ENCODE measurements around the gene SNTB2. TPM values are rescaled to one million over a fixed set of nuclear protein-coding genes. Genes with fewer than 3 reads are reported as not detected.

The SNTB2 gene
- total and polyA plus RNA-seq, 2 of the 13 experiments (the other 11 are each of a cell fraction or from before 2014, with no cell fraction given) = 11.5 to 19.2 TPM

DNA sequence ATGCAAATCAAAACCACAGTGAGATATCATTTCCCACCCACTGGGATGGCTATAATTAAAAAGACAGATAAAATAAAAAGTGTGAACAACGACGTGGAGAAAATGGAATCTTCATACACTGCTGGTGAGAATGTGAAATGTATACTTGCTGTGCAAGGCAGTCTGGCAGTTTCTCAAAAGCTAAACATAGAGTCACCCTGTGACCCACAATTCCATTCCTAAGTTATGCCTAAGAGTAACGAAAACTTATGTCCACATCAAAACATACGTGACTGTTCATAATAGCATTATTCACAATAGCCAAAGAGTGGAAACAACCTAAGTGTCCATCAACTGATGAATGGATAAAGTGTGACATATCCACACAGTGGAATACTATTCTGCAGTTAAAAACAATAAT is 86.0 kb downstream of the SNTB2 start:
- no peak for DNase-seq (ENCODE audit: low spot score)
- H3K4me3 ChIP-seq (replicated peaks in 1 of 3; ENCODE audit: insufficient read depth in 1 of 3, low read depth in 2 of 3, low read length in 3 of 3) = no peak overlapping the region
- H3K36me3 ChIP-seq (replicated peaks in 1 of 2; ENCODE audit: control insufficient read depth in 1 of 2, insufficient read depth in 2 of 2, low read length in 2 of 2) = peaks cover 2 to 19% of the 10 kb centered on the region in 2 experiments; a peak in 4 of 5 replicates
- H3K27ac ChIP-seq (ENCODE audit: extremely low read length, insufficient read depth, low read length) = no peak overlapping the region
- H3K9ac ChIP-seq (ENCODE audit: insufficient read depth, low read depth, low read length) = no peak overlapping the region
- H3K4me2 ChIP-seq (ENCODE audit: low read depth, low read length) = no peak overlapping the region
- H3K9me3 ChIP-seq (ENCODE audit: low read length) = no peaks in the 10 kb centered on the region
- no peak for ATAC-seq
- H2AFZ ChIP-seq (ENCODE audit: low read length) = no peak overlapping the region
- BruUV-seq (replicated peaks) = no TSS peak
- TF ChIP-seq, protein P1, sequence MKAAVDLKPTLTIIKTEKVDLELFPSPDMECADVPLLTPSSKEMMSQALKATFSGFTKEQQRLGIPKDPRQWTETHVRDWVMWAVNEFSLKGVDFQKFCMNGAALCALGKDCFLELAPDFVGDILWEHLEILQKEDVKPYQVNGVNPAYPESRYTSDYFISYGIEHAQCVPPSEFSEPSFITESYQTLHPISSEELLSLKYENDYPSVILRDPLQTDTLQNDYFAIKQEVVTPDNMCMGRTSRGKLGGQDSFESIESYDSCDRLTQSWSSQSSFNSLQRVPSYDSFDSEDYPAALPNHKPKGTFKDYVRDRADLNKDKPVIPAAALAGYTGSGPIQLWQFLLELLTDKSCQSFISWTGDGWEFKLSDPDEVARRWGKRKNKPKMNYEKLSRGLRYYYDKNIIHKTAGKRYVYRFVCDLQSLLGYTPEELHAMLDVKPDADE (CRISPR knock-in tag; IDR thresholded peaks at IDR 0.05) = no peak
- TF ChIP-seq, protein P2, sequence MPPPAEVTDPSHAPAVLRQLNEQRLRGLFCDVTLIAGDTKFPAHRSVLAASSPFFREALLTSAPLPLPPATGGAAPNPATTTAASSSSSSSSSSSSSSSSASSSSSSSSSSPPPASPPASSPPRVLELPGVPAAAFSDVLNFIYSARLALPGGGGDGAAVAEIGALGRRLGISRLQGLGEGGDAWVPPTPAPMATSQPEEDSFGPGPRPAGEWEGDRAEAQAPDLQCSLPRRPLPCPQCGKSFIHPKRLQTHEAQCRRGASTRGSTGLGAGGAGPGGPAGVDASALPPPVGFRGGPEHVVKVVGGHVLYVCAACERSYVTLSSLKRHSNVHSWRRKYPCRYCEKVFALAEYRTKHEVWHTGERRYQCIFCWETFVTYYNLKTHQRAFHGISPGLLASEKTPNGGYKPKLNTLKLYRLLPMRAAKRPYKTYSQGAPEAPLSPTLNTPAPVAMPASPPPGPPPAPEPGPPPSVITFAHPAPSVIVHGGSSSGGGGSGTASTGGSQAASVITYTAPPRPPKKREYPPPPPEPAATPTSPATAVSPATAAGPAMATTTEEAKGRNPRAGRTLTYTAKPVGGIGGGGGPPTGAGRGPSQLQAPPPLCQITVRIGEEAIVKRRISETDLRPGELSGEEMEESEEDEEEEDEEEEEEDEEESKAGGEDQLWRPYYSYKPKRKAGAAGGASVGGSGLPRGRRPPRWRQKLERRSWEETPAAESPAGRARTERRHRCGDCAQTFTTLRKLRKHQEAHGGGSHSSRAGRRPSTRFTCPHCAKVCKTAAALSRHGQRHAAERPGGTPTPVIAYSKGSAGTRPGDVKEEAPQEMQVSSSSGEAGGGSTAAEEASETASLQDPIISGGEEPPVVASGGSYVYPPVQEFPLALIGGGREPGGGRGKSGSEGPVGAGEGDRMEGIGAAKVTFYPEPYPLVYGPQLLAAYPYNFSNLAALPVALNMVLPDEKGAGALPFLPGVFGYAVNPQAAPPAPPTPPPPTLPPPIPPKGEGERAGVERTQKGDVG (CRISPR knock-in tag; IDR thresholded peaks at IDR 0.05; ENCODE audit: borderline replicate concordance) = no peak
- TF ChIP-seq, protein P3, sequence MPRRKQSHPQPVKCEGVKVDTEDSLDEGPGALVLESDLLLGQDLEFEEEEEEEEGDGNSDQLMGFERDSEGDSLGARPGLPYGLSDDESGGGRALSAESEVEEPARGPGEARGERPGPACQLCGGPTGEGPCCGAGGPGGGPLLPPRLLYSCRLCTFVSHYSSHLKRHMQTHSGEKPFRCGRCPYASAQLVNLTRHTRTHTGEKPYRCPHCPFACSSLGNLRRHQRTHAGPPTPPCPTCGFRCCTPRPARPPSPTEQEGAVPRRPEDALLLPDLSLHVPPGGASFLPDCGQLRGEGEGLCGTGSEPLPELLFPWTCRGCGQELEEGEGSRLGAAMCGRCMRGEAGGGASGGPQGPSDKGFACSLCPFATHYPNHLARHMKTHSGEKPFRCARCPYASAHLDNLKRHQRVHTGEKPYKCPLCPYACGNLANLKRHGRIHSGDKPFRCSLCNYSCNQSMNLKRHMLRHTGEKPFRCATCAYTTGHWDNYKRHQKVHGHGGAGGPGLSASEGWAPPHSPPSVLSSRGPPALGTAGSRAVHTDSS (CRISPR knock-in tag; conservative IDR thresholded peaks at IDR 0.05) = no peak
- TF ChIP-seq, protein P4, sequence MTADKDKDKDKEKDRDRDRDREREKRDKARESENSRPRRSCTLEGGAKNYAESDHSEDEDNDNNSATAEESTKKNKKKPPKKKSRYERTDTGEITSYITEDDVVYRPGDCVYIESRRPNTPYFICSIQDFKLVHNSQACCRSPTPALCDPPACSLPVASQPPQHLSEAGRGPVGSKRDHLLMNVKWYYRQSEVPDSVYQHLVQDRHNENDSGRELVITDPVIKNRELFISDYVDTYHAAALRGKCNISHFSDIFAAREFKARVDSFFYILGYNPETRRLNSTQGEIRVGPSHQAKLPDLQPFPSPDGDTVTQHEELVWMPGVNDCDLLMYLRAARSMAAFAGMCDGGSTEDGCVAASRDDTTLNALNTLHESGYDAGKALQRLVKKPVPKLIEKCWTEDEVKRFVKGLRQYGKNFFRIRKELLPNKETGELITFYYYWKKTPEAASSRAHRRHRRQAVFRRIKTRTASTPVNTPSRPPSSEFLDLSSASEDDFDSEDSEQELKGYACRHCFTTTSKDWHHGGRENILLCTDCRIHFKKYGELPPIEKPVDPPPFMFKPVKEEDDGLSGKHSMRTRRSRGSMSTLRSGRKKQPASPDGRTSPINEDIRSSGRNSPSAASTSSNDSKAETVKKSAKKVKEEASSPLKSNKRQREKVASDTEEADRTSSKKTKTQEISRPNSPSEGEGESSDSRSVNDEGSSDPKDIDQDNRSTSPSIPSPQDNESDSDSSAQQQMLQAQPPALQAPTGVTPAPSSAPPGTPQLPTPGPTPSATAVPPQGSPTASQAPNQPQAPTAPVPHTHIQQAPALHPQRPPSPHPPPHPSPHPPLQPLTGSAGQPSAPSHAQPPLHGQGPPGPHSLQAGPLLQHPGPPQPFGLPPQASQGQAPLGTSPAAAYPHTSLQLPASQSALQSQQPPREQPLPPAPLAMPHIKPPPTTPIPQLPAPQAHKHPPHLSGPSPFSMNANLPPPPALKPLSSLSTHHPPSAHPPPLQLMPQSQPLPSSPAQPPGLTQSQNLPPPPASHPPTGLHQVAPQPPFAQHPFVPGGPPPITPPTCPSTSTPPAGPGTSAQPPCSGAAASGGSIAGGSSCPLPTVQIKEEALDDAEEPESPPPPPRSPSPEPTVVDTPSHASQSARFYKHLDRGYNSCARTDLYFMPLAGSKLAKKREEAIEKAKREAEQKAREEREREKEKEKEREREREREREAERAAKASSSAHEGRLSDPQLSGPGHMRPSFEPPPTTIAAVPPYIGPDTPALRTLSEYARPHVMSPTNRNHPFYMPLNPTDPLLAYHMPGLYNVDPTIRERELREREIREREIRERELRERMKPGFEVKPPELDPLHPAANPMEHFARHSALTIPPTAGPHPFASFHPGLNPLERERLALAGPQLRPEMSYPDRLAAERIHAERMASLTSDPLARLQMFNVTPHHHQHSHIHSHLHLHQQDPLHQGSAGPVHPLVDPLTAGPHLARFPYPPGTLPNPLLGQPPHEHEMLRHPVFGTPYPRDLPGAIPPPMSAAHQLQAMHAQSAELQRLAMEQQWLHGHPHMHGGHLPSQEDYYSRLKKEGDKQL (CRISPR knock-in tag; IDR thresholded peaks at IDR 0.05; ENCODE audit: low read depth) = no peak
- TF ChIP-seq ZNF552 (CRISPR knock-in tag; IDR thresholded peaks at IDR 0.05; ENCODE audit: borderline replicate concordance) (no peak), ZNF205 (CRISPR knock-in tag; IDR thresholded peaks at IDR 0.05) (no peak), MED13 (CRISPR knock-in tag; IDR thresholded peaks at IDR 0.05) (no peak)
- TF ChIP-seq, protein P5, sequence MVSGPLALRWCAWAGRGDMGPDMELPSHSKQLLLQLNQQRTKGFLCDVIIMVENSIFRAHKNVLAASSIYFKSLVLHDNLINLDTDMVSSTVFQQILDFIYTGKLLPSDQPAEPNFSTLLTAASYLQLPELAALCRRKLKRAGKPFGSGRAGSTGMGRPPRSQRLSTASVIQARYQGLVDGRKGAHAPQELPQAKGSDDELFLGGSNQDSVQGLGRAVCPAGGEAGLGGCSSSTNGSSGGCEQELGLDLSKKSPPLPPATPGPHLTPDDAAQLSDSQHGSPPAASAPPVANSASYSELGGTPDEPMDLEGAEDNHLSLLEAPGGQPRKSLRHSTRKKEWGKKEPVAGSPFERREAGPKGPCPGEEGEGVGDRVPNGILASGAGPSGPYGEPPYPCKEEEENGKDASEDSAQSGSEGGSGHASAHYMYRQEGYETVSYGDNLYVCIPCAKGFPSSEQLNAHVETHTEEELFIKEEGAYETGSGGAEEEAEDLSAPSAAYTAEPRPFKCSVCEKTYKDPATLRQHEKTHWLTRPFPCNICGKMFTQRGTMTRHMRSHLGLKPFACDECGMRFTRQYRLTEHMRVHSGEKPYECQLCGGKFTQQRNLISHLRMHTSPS (CRISPR knock-in tag; IDR thresholded peaks at IDR 0.05; ENCODE audit: low read depth) = no peak
- no peaks in the 10 kb centered on the region for H4K20me1 ChIP-seq (ENCODE audit: insufficient read depth, low read length)
- in situ Hi-C loops (cut with HindIII; ENCODE audit: extremely low pct_ligation_motif_present, low pct_unique_long_range_greater_than_20kb) (no loop called here), intact Hi-C loops (cut with micrococcal nuclease; ENCODE audit: unreplicated experiment) (no loop called here)
- no peak for FAIRE-seq
- no peaks in the 10 kb centered on the region for H3K27me3 ChIP-seq (ENCODE audit: control insufficient read depth in 1 of 2, insufficient read depth in 2 of 2, low read length in 2 of 2)
- H3K79me2 ChIP-seq (ENCODE audit: insufficient read depth, low read length) = no peaks in the 10 kb centered on the region
- ChIA-PET POLR2A (no interaction called here), CTCF (ENCODE audit: low intra/inter-chr PET ratio, low total read pairs) (no interaction called here)
- 96% methylated on average over 4 of the region's 4 CpGs for WGBS (ENCODE audit: low lambda C conversion rate)
- H3K4me1 ChIP-seq (ENCODE audit: insufficient read depth, low read length) = no peaks in the 10 kb centered on the region
